Activated CD8-positive, alpha-beta T cell treated with anti-CD3 and anti-CD28 coated beads for 36 hours (primary cell): ENCODE measurements around the gene TTLL3. TPM values are rescaled to one million over a fixed set of nuclear protein-coding genes. Genes with fewer than 3 reads are reported as not detected.

ENCODE experiments used
- ATAC-seq: fragments of 200-7000 bp; cut with Tn5 transposase; one replicate; pipeline ENCODE4 v1.10.0; 2021; ENCODE audit warnings: mild to moderate bottlenecking, moderate library complexity
- CTCF ChIA-PET: fragments of 350-600 bp; sonication (Branson Sonifier 250); formaldehyde crosslinking; loops from one replicate; lab custom pipeline; 2021; ENCODE audit warnings: antibody characterized with exemption; lab: Charles Lee
- POLR2A ChIA-PET: fragments of 350-600 bp; sonication (Branson Sonifier 250); formaldehyde crosslinking; loops from one replicate; lab custom pipeline; 2021; ENCODE audit warnings: antibody characterized with exemption; lab: Charles Lee
- DNase-seq: peaks from one replicate; pipeline ENCODE4 v3.0.0-alpha.2; 2020
- H3K27ac Mint-ChIP-seq: one replicate; pipeline ENCODE4 v1.8.0; 2021; ENCODE audit warnings: mild to moderate bottlenecking, mixed read lengths
- H3K27me3 Mint-ChIP-seq: one replicate; pipeline ENCODE4 v1.8.0; 2021; ENCODE audit warnings: mixed read lengths
- H3K36me3 Mint-ChIP-seq: one replicate; pipeline ENCODE4 v1.8.0; 2021; ENCODE audit warnings: low read depth, mixed read lengths
- H3K4me1 Mint-ChIP-seq: one replicate; pipeline ENCODE4 v1.8.0; 2021; ENCODE audit warnings: low read depth, mixed read lengths
- H3K4me3 Mint-ChIP-seq: one replicate; pipeline ENCODE4 v1.8.0; 2021; ENCODE audit warnings: mild to moderate bottlenecking, moderate library complexity, mixed read lengths
- H3K9me3 Mint-ChIP-seq: one replicate; pipeline ENCODE4 v1.8.0; 2021; ENCODE audit warnings: mixed read lengths
- intact Hi-C: fragments of 100-400 bp; cut with micrococcal nuclease; formaldehyde crosslinking; loops from one replicate; pipeline ENCODE4 v1.10.0; 2022
- total RNA-seq, 2 experiments: library from RNA; stranded (reverse); gene quantifications; one replicate each; pipeline ENCODE4 v1.2.3, GENCODE V29; 2021
- TF ChIP-seq, protein P1 (sequence below): fragments of 200-600 bp; IDR thresholded peaks from one replicate; pipeline ENCODE4 v1.8.0; 2022; ENCODE audit warnings: antibody characterized with exemption, mild to moderate bottlenecking

TTLL3 gene, protein sequence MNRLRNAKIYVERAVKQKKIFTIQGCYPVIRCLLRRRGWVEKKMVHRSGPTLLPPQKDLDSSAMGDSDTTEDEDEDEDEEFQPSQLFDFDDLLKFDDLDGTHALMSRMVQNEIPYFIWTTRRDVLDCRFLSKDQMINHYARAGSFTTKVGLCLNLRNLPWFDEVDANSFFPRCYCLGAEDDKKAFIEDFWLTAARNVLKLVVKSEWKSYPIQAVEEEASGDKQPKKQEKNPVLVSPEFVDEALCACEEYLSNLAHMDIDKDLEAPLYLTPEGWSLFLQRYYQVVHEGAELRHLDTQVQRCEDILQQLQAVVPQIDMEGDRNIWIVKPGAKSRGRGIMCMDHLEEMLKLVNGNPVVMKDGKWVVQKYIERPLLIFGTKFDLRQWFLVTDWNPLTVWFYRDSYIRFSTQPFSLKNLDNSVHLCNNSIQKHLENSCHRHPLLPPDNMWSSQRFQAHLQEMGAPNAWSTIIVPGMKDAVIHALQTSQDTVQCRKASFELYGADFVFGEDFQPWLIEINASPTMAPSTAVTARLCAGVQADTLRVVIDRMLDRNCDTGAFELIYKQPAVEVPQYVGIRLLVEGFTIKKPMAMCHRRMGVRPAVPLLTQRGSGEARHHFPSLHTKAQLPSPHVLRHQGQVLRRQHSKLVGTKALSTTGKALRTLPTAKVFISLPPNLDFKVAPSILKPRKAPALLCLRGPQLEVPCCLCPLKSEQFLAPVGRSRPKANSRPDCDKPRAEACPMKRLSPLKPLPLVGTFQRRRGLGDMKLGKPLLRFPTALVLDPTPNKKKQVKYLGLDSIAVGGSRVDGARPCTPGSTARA
- 10 to 100 TPM; 52.4 to 61.1 TPM for total RNA-seq

DNA sequence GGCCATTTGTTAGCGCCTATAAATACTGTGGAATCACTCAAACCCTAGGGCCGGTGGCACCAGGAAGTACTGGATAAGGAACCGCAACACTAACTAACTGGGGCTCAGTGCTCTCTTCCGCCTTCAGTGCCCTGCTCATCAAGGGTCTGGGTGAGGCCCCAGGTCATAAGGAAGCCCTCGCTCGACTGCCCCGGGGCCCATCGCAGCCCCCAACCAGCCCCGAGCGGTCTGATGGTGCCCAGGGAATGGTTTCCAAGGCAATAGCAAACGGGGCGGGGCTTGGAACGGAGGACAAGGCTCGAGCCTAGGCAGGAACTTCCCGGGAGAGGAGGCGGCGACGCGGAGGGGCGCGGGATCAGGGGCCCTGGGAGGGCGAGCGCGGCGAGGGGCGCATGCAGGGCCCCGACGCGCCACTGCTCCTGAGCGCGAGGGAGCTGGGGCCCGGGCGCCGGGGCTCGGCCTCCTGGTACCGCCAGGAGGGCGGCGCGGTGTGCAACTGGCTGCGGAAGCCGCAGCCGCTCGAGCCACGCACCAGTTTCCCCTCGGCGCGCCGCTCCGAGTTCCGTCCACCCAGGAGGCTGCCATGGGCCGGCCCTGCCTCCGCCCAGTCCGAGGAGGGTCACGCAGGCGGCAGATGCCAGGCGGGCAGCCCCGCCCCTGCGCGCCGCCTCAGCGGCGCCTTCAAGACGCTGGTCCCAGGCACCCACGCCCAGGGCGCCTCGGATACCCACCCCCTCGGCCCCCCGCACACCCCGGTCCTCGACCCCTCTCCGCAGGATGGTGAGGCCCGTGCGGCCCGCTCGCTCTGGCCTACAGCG, at the start of gene TTLL3:
Gene TTLL3 (plus strand): TSS at position 648 of the 818 bp plus-strand sequence. CDS start 400 bp downstream, outside the sequence.
- peaks cover 50% of the 10 kb centered on the region for H3K36me3 Mint-ChIP-seq
- DNase-seq (peak; percentile 40), ATAC-seq (peak; percentile 28)
- H3K9me3 Mint-ChIP-seq, result no peaks in the 10 kb centered on the region
- H3K4me1 Mint-ChIP-seq, result peaks cover 42% of the 10 kb centered on the region
- TF ChIP-seq, protein P1, sequence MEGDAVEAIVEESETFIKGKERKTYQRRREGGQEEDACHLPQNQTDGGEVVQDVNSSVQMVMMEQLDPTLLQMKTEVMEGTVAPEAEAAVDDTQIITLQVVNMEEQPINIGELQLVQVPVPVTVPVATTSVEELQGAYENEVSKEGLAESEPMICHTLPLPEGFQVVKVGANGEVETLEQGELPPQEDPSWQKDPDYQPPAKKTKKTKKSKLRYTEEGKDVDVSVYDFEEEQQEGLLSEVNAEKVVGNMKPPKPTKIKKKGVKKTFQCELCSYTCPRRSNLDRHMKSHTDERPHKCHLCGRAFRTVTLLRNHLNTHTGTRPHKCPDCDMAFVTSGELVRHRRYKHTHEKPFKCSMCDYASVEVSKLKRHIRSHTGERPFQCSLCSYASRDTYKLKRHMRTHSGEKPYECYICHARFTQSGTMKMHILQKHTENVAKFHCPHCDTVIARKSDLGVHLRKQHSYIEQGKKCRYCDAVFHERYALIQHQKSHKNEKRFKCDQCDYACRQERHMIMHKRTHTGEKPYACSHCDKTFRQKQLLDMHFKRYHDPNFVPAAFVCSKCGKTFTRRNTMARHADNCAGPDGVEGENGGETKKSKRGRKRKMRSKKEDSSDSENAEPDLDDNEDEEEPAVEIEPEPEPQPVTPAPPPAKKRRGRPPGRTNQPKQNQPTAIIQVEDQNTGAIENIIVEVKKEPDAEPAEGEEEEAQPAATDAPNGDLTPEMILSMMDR, result no peak
- ChIA-PET CTCF (interaction anchor here (1.2 to 2.2 kb wide), 3 partner anchors 16 to 137 kb away, joined by 4 to 12 read pairs (median 7); partner anchors contain the start of gene ARPC4), POLR2A (interaction anchor here (0.8 to 2.7 kb wide), 6 partner anchors 7 to 77 kb away, joined by 3 to 15 read pairs (median 4); partner anchors contain the start of genes ARPC4 and TADA3)
- H3K27me3 Mint-ChIP-seq, result no peaks in the 10 kb centered on the region
- intact Hi-C loops, result no loop called here
- H3K27ac Mint-ChIP-seq, result peak within 1 kb of the TSS; percentile 90
- peak within 1 kb of the TSS; percentile 75 for H3K4me3 Mint-ChIP-seq

DNA sequence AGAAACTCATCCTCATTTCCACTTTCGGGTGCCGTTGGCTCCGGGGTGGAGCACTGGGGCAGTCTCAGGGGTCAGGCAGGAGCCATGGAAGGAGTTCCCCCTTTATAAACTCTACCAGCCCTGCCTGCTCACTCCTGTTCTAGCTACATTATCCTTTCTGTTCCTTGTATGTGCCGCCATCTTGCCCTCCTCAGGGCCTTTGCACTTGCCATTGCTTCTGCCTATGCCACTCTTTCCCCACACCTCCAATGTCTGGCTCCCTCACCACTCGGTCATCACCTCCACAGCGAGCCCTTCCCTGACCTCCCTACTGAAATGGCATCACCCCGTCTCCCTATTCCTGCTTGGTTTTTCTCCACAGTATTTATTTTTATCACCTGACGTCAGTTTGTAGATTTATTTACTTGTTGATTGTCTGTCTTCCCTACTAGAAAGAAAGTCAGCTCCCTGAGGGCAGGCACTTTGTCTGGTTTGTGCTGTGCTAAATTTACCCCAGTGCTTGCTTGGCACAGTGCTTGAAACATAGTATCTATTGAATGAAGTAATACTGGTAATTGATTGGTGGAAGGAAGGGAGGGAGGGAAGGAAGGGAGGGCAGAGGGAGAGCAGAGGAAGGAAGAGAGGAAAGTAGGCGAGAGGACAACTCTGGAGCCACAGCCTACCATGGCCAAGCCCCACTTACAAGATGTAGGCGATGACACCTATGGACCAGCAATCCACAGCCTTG, 49.1 kb upstream of the TTLL3 start:
- CTCF ChIA-PET, result interaction anchor here (1.4 kb wide), 1 partner anchor 101 kb away, joined by 3 read pairs; no protein-coding TSS in a partner anchor
- Mint-ChIP-seq H3K27ac (no peak overlapping the region), H3K9me3 (no peaks in the 10 kb centered on the region), H3K36me3 (peaks cover 52% of the 10 kb centered on the region), H3K4me3 (no peak overlapping the region), H3K27me3 (no peaks in the 10 kb centered on the region), H3K4me1 (peaks cover 2% of the 10 kb centered on the region)
- DNase-seq (no peak), ATAC-seq (no peak)
- TF ChIP-seq, protein P1, result no peak
- intact Hi-C loops, result no loop called here
- POLR2A ChIA-PET, result interaction anchor here (1.0 to 1.7 kb wide), 3 partner anchors 9 to 11 kb away, joined by 3 to 5 read pairs (median 3); partner anchors contain the start of genes CAMK1 and OGG1

DNA sequence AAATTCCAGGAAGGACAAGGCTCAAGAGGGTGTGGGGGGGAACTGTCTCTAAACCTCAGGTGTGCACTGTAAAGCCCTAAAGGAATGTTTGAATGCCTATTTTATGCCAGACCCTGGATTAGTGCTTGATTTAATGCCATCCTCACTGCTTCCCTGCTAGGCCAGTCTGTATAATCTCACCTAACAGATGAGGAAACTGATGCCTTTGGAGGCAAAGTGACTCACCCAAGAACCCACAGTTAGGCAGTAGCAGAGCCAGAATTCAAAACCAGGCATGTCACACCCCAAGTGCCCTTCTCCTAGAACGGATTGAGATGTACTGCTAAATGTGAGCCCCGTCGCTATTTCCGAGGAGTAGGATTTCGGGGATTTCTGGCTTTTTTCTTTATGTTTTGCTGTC, 48.1 kb upstream of the TTLL3 start:
- ATAC-seq (no peak), DNase-seq (no peak)
- H3K27ac Mint-ChIP-seq, result no peak overlapping the region
- H3K4me3 Mint-ChIP-seq, result no peak overlapping the region
- TF ChIP-seq, protein P1, result no peak
- ChIA-PET CTCF (no interaction called here), POLR2A (interaction anchor here (1.7 kb wide), 1 partner anchor 9 kb away, joined by 5 read pairs; no protein-coding TSS in a partner anchor)
- peaks cover 51% of the 10 kb centered on the region for H3K36me3 Mint-ChIP-seq
- intact Hi-C loops, result no loop called here
- H3K4me1 Mint-ChIP-seq, result peaks cover 4% of the 10 kb centered on the region
- no peaks in the 10 kb centered on the region for H3K27me3 Mint-ChIP-seq
- H3K9me3 Mint-ChIP-seq, result no peaks in the 10 kb centered on the region

DNA sequence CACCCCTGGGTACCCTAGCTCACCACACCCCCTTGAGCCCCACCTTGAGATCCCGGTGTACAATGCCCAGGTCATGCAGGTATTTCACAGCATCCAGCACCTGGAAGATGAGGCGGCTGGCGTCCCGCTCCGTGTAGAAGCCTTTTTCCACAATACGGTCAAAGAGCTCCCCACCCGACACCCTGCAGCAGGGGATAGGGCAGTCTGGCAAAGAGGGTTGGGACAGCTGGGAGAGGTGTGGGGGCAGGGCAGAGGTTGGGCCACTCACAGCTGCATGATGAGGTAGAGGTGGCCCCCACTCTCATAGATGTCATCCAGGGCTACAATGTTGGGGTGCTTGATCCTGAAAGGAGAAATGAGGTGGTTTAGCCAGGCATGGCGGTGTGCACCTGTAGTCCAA, 47.2 kb upstream of the TTLL3 start:
- CTCF ChIA-PET, result no interaction called here
- Mint-ChIP-seq H3K4me1 (peaks cover 10% of the 10 kb centered on the region), H3K27ac (no peak overlapping the region), H3K36me3 (peaks cover 54% of the 10 kb centered on the region), H3K4me3 (no peak overlapping the region), H3K9me3 (no peaks in the 10 kb centered on the region), H3K27me3 (no peaks in the 10 kb centered on the region)
- POLR2A ChIA-PET, result interaction anchor here (0.9 to 3.0 kb wide), 6 partner anchors 8 to 20 kb away, joined by 3 to 9 read pairs (median 6); partner anchors contain the start of gene OGG1
- no peak for DNase-seq
- ATAC-seq, result no peak
- TF ChIP-seq, protein P1, result no peak
- intact Hi-C loops, result no loop called here
